Smooth muscle cell (in vitro differentiated cells): ENCODE measurements around the gene PNPLA1. TPM values are rescaled to one million over a fixed set of nuclear protein-coding genes. Genes with fewer than 3 reads are reported as not detected.

ENCODE experiments used
- DNase-seq: peaks from one replicate; lab custom pipeline; 2025; ENCODE audit not compliant: unreplicated experiment; lab: John Stamatoyannopoulos, UW
- H2AFZ ChIP-seq: fragments of 200-600 bp; sonication (generic); 2 replicates; pipeline ENCODE4 v1.6.0; 2016; ENCODE audit warnings: antibody characterized with exemption, low read depth, mild to moderate bottlenecking
- H3F3A ChIP-seq: fragments of 200-600 bp; sonication (generic); 2 replicates; pipeline ENCODE4 v1.6.0; 2017; ENCODE audit warnings: antibody characterized with exemption, low read depth
- H3K27ac ChIP-seq: fragments of 200-600 bp; sonication (generic); 2 replicates; pipeline ENCODE4 v1.5.1; 2016; ENCODE audit warnings: low read depth, mild to moderate bottlenecking
- H3K27me3 ChIP-seq: fragments of 200-600 bp; sonication (generic); 2 replicates; pipeline ENCODE4 v1.6.1; 2016; ENCODE audit warnings: low read depth, mild to moderate bottlenecking
- H3K36me3 ChIP-seq: fragments of 200-600 bp; sonication (generic); 2 replicates; pipeline ENCODE4 v1.5.1; 2016; ENCODE audit warnings: low read depth
- H3K4me1 ChIP-seq: fragments of 200-600 bp; sonication (generic); 2 replicates; pipeline ENCODE4 v1.5.1; 2016; ENCODE audit warnings: low read depth
- H3K4me2 ChIP-seq: fragments of 200-600 bp; sonication (generic); 2 replicates; pipeline ENCODE4 v1.6.0; 2016; ENCODE audit warnings: mild to moderate bottlenecking
- H3K4me3 ChIP-seq: fragments of 200-600 bp; sonication (generic); 2 replicates; pipeline ENCODE4 v1.5.1; 2016; ENCODE audit warnings: mild to moderate bottlenecking
- H3K79me2 ChIP-seq: fragments of 200-600 bp; sonication (generic); 2 replicates; pipeline ENCODE4 v1.6.0; 2016; ENCODE audit warnings: low read depth, mild to moderate bottlenecking
- H3K9ac ChIP-seq: fragments of 200-600 bp; sonication (generic); 2 replicates; pipeline ENCODE4 v1.6.0; 2016; ENCODE audit warnings: low read depth
- H3K9me3 ChIP-seq: fragments of 200-600 bp; sonication (generic); replicated peaks from 2 replicates; pipeline ENCODE4 v1.5.1; 2016; ENCODE audit warnings: low read depth
- H4K20me1 ChIP-seq: fragments of 200-600 bp; sonication (generic); 2 replicates; pipeline ENCODE4 v1.6.0; 2016; ENCODE audit warnings: low read depth
- CTCF ChIP-seq: fragments of 200-600 bp; sonication (generic); IDR thresholded peaks from 2 replicates; pipeline ENCODE4 v1.5.1; 2017; ENCODE audit warnings: borderline replicate concordance, mild to moderate bottlenecking, antibody characterized with exemption; ENCODE audit not compliant: insufficient read depth, poor library complexity, severe bottlenecking
- WGBS: methylation state at CpG from one replicate; pipeline ENCODE4 v1.1.7; 2016; ENCODE audit warnings: low lambda C conversion rate; 5-methylcytosine and 5-hydroxymethylcytosine counted together
- polyA plus RNA-seq: library from polyadenylated mRNA; unstranded; fragments of >200 nt; fragmentation: Nextera tagmentation; extraction: Ambion mirVana; gene quantifications from 2 replicates; pipeline ENCODE4 v1.2.1, GENCODE V29; 2016
- total RNA-seq: library from RNA; depleted of rRNA; stranded (reverse); fragments of >200 nt; gene quantifications from 2 replicates; pipeline ENCODE4 v1.2.3, GENCODE V29; 2014

PNPLA1 gene
- total and polyA plus RNA-seq, 2 experiments from 2014 or later, result not detected

- WGBS, result 40% methylated on average over 20 of the region's 20 CpGs
- no peak for DNase-seq
- Histone ChIP-seq H3K79me2 (no peaks in the 10 kb centered on the region), H3K36me3 (no peaks in the 10 kb centered on the region), H4K20me1 (no peaks in the 10 kb centered on the region), H3F3A (peaks cover 7% of the 10 kb centered on the region), H3K27me3 (no peaks in the 10 kb centered on the region), H2AFZ (no peak overlapping the region), H3K9ac (no peak overlapping the region), H3K9me3 (no peaks in the 10 kb centered on the region), H3K27ac (no peak overlapping the region), H3K4me1 (peaks cover 6% of the 10 kb centered on the region), H3K4me2 (peak overlapping the region; percentile 20), H3K4me3 (peak overlapping the region; percentile 30)
- TF ChIP-seq CTCF, result no peak
Observed at GRCh38 chr6:36333931-36334725, 64.3 kb downstream of the PNPLA1 start.

GRCh38 chr6:36334832-36335459 lies 65.1 kb downstream of the PNPLA1 start:
- Histone ChIP-seq H3K79me2 (no peaks in the 10 kb centered on the region), H2AFZ (no peak overlapping the region), H3K4me1 (peaks cover 6% of the 10 kb centered on the region), H3K27me3 (no peaks in the 10 kb centered on the region), H3K4me3 (peak overlapping the region; percentile 30), H3K4me2 (no peak overlapping the region), H3F3A (peaks cover 7% of the 10 kb centered on the region), H3K9me3 (no peaks in the 10 kb centered on the region), H3K9ac (no peak overlapping the region), H4K20me1 (no peaks in the 10 kb centered on the region), H3K36me3 (no peaks in the 10 kb centered on the region), H3K27ac (no peak overlapping the region)
- no peak for TF ChIP-seq CTCF
- WGBS, result 47% methylated on average over 14 of the region's 14 CpGs
- DNase-seq, result no peak

- no peak for DNase-seq
- Histone ChIP-seq H3K27me3 (no peaks in the 10 kb centered on the region), H3K27ac (no peak overlapping the region), H3K4me1 (peaks cover 6% of the 10 kb centered on the region), H2AFZ (no peak overlapping the region), H3K4me3 (peak overlapping the region; percentile 30), H3K9me3 (no peaks in the 10 kb centered on the region), H3K36me3 (no peaks in the 10 kb centered on the region), H3K79me2 (no peaks in the 10 kb centered on the region), H3K4me2 (no peak overlapping the region), H3F3A (peaks cover 7% of the 10 kb centered on the region), H4K20me1 (no peaks in the 10 kb centered on the region), H3K9ac (no peak overlapping the region)
- 95% methylated on average over 14 of the region's 14 CpGs for WGBS
- no peak for TF ChIP-seq CTCF
Observed at GRCh38 chr6:36335465-36336207, 65.8 kb downstream of the PNPLA1 start.
